ENCODE results near the gene DAB2IP. TPM values are rescaled to one million over a fixed set of nuclear protein-coding genes. Genes with fewer than 3 reads are reported as not detected.

DAB2IP gene
- total RNA-seq, 1 donor from 2014 or later, result 0.75 TPM

- ChIA-PET POLR2A (no interaction called here), CTCF (no interaction called here)
- H3K27ac Mint-ChIP-seq, result no peak overlapping the region
- no peak for ATAC-seq (ENCODE audit: low read depth)
- no peak overlapping the region for H3K4me3 Mint-ChIP-seq
- TF ChIP-seq, protein P1, sequence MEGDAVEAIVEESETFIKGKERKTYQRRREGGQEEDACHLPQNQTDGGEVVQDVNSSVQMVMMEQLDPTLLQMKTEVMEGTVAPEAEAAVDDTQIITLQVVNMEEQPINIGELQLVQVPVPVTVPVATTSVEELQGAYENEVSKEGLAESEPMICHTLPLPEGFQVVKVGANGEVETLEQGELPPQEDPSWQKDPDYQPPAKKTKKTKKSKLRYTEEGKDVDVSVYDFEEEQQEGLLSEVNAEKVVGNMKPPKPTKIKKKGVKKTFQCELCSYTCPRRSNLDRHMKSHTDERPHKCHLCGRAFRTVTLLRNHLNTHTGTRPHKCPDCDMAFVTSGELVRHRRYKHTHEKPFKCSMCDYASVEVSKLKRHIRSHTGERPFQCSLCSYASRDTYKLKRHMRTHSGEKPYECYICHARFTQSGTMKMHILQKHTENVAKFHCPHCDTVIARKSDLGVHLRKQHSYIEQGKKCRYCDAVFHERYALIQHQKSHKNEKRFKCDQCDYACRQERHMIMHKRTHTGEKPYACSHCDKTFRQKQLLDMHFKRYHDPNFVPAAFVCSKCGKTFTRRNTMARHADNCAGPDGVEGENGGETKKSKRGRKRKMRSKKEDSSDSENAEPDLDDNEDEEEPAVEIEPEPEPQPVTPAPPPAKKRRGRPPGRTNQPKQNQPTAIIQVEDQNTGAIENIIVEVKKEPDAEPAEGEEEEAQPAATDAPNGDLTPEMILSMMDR (IDR thresholded peaks at IDR 0.05), result no peak
- no peak for DNase-seq
- H3K4me1 Mint-ChIP-seq, result no peaks in the 10 kb centered on the region
- intact Hi-C loops (cut with micrococcal nuclease), result no loop called here
- H3K9me3 Mint-ChIP-seq, result no peaks in the 10 kb centered on the region
- H3K36me3 Mint-ChIP-seq (ENCODE audit: low read depth), result no peaks in the 10 kb centered on the region
- no peaks in the 10 kb centered on the region for H3K27me3 Mint-ChIP-seq
Observed at GRCh38 chr9:121827251-121827967, 176.0 kb downstream of the DAB2IP start.

GRCh38 chr9:121830441-121831140 lies 179.2 kb downstream of the DAB2IP start:
- ChIA-PET POLR2A (no interaction called here), CTCF (no interaction called here)
- H3K27me3 Mint-ChIP-seq, result no peaks in the 10 kb centered on the region
- H3K4me1 Mint-ChIP-seq, result no peaks in the 10 kb centered on the region
- H3K27ac Mint-ChIP-seq, result no peak overlapping the region
- DNase-seq (no peak), ATAC-seq (ENCODE audit: low read depth) (no peak)
- intact Hi-C loops (cut with micrococcal nuclease), result no loop called here
- no peak overlapping the region for H3K4me3 Mint-ChIP-seq
- TF ChIP-seq, protein P1 (IDR thresholded peaks at IDR 0.05), result no peak
- H3K9me3 Mint-ChIP-seq, result no peaks in the 10 kb centered on the region
- H3K36me3 Mint-ChIP-seq (ENCODE audit: low read depth), result no peaks in the 10 kb centered on the region

GRCh38 chr9:121831869-121832268 lies 180.4 kb downstream of the DAB2IP start:
- TF ChIP-seq, protein P1 (IDR thresholded peaks at IDR 0.05), result no peak
- H3K27ac Mint-ChIP-seq, result no peak overlapping the region
- no peaks in the 10 kb centered on the region for H3K36me3 Mint-ChIP-seq (ENCODE audit: low read depth)
- intact Hi-C loops (cut with micrococcal nuclease), result no loop called here
- no peak overlapping the region for H3K4me3 Mint-ChIP-seq
- no peaks in the 10 kb centered on the region for H3K27me3 Mint-ChIP-seq
- DNase-seq (no peak), ATAC-seq (ENCODE audit: low read depth) (no peak)
- ChIA-PET CTCF (no interaction called here), POLR2A (no interaction called here)
- no peaks in the 10 kb centered on the region for H3K9me3 Mint-ChIP-seq
- no peaks in the 10 kb centered on the region for H3K4me1 Mint-ChIP-seq

GRCh38 chr9:121833061-121833460 lies 181.6 kb downstream of the DAB2IP start:
- Mint-ChIP-seq H3K27me3 (no peaks in the 10 kb centered on the region), H3K4me3 (no peak overlapping the region), H3K9me3 (no peaks in the 10 kb centered on the region), H3K27ac (no peak overlapping the region), H3K4me1 (no peaks in the 10 kb centered on the region), H3K36me3 (ENCODE audit: low read depth) (no peaks in the 10 kb centered on the region)
- no peak for DNase-seq
- ChIA-PET POLR2A (no interaction called here), CTCF (no interaction called here)
- TF ChIP-seq, protein P1 (IDR thresholded peaks at IDR 0.05), result no peak
- intact Hi-C loops (cut with micrococcal nuclease), result no loop called here
- no peak for ATAC-seq (ENCODE audit: low read depth)

Other genes with a start within 250 kb of the DAB2IP start
- not detected in 2 replicates for gene GGTA1, start 151.8 kb upstream of the DAB2IP start, total RNA-seq